HEK293 (cell line): ENCODE data around the gene ACVRL1.

Experiments used
- BCL11A ChIP-seq: fragments of 450-650 bp; formaldehyde crosslinking; IDR thresholded peaks from 2 replicates; pipeline ENCODE4 v1.5.1; 2016; ENCODE audit warnings: low read depth, missing biosample characterization, missing genetic modification characterization
- ZNF324 ChIP-seq: fragments of 450-650 bp; formaldehyde crosslinking; IDR thresholded peaks from 2 replicates; pipeline ENCODE4 v1.5.1; 2016; ENCODE audit warnings: missing biosample characterization, missing genetic modification characterization
- ZNF664 ChIP-seq: fragments of 450-650 bp; formaldehyde crosslinking; IDR thresholded peaks from 2 replicates; pipeline ENCODE4 v1.5.1; 2016; ENCODE audit warnings: missing biosample characterization, missing genetic modification characterization

DNA sequence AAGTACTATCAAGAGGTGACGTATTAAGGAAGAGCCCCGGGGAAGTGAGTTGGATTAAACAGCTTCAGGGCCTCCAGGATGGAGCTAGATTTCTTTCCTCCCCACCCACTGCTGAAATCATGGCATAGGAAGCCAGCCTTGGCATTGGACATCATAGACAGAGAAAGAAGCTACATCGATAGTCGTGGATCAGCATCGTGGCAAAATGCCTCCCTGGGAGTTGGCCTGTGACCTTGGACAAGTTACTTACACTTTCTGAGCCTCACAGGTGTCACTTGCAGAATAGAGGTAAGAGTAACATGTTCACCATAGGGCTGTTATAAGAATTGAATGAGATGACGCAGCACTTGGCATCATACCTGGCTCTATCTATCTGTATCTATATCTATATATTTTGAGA, 13.5 kb upstream of the ACVRL1 start:
- TF ChIP-seq ZNF664 (no peak), ZNF324 (tag by site-specific recombination) (no peak), BCL11A (no peak)
